Measurements from ENCODE around the gene IL1RAP.
A peak's percentile ranks its signal among the peaks of the same experiment; 100 is the strongest.

Gene IL1RAP

GRCh38 chr3:190575437-190576185 is 61.7 kb downstream of the IL1RAP start:
- DNase-seq (ENCODE audit: low read depth, low spot score), result no peak

GRCh38 chr3:190577225-190577624 is 63.3 kb downstream of the IL1RAP start:
- DNase-seq (ENCODE audit: low read depth, low spot score), result no peak

GRCh38 chr3:190579514-190580137 is 65.7 kb downstream of the IL1RAP start:
- no peak for DNase-seq (ENCODE audit: low read depth, low spot score)

GRCh38 chr3:190580417-190580816 is 66.5 kb downstream of the IL1RAP start:
- no peak for DNase-seq (ENCODE audit: low read depth, low spot score)

- no peak for DNase-seq (ENCODE audit: low read depth, low spot score)
These were observed 67.2 kb downstream of the IL1RAP start for GRCh38 chr3:190581041-190581541.

GRCh38 chr3:190582667-190583066 is 68.8 kb downstream of the IL1RAP start:
- no peak for DNase-seq (ENCODE audit: low read depth, low spot score)

- peak; percentile 30 for DNase-seq (ENCODE audit: low read depth, low spot score)
These were observed 72.1 kb downstream of the IL1RAP start for GRCh38 chr3:190585805-190586630.

- DNase-seq (ENCODE audit: low read depth, low spot score), result no peak
These were observed 72.7 kb downstream of the IL1RAP start for GRCh38 chr3:190586631-190587011.

- no peak for DNase-seq (ENCODE audit: low read depth, low spot score)
These were observed 74.7 kb downstream of the IL1RAP start for GRCh38 chr3:190588570-190588969.

GRCh38 chr3:190589326-190589725 is 75.4 kb downstream of the IL1RAP start:
- DNase-seq (ENCODE audit: low read depth, low spot score), result no peak

GRCh38 chr3:190591080-190591479 is 77.2 kb downstream of the IL1RAP start:
- DNase-seq (ENCODE audit: low read depth, low spot score), result no peak

GRCh38 chr3:190593075-190593474 is 79.2 kb downstream of the IL1RAP start:
- DNase-seq (ENCODE audit: low read depth, low spot score), result no peak

- DNase-seq (ENCODE audit: low read depth, low spot score), result no peak
These were observed 80.3 kb downstream of the IL1RAP start for GRCh38 chr3:190594171-190594570.

- DNase-seq (ENCODE audit: low read depth, low spot score), result no peak
These were observed 81.4 kb downstream of the IL1RAP start for GRCh38 chr3:190595179-190595795.

- no peak for DNase-seq (ENCODE audit: low read depth, low spot score)
These were observed 81.9 kb downstream of the IL1RAP start for GRCh38 chr3:190595807-190596206.

GRCh38 chr3:190596349-190597285 is 82.7 kb downstream of the IL1RAP start:
- DNase-seq (ENCODE audit: low read depth, low spot score), result no peak

- DNase-seq (ENCODE audit: low read depth, low spot score), result no peak
These were observed 83.4 kb downstream of the IL1RAP start for GRCh38 chr3:190597291-190597690.

GRCh38 chr3:190601622-190602021 is 87.7 kb downstream of the IL1RAP start:
- DNase-seq (ENCODE audit: low read depth, low spot score), result no peak

GRCh38 chr3:190605385-190605784 is 91.5 kb downstream of the IL1RAP start:
- DNase-seq (ENCODE audit: low read depth, low spot score), result no peak

GRCh38 chr3:190606596-190606995 is 92.7 kb downstream of the IL1RAP start:
- no peak for DNase-seq (ENCODE audit: low read depth, low spot score)

- no peak for DNase-seq (ENCODE audit: low read depth, low spot score)
These were observed 93.1 kb downstream of the IL1RAP start for GRCh38 chr3:190607021-190607420.
